Ovary (tissue), 9 donors: Measurements from ENCODE around the gene SH3BP5L. TPM values are rescaled to one million over a fixed set of nuclear protein-coding genes. Genes with fewer than 3 reads are reported as not detected.

Experiments used
- DNase-seq, 5 donors: peaks; one replicate each; pipeline ENCODE4 v3.0.0-alpha.2; 2019 to 2020
- H3K27ac ChIP-seq, 2 donors: fragments of 200-600 bp; one replicate each; pipeline versions ENCODE4 v1.5.1 to v1.8.0; 2019 to 2022
- H3K27me3 ChIP-seq: fragments of 200-600 bp; one replicate; pipeline ENCODE4 v1.8.0; 2022
- H3K36me3 ChIP-seq: fragments of 200-600 bp; sonication (generic); one replicate; pipeline ENCODE4 v1.5.1; 2019
- H3K4me1 ChIP-seq: one replicate; pipeline ENCODE4 v1.8.1; 2013; ENCODE audit warnings: mild to moderate bottlenecking, moderate library complexity; ENCODE audit not compliant: insufficient read depth
- H3K4me3 ChIP-seq: fragments of 200-600 bp; sonication (generic); one replicate; pipeline ENCODE4 v1.5.1; 2017
- H3K9me3 ChIP-seq, 2 donors: fragments of 200-600 bp in 1 of 2; sonication (generic) in 1 of 2; one replicate each; pipeline versions ENCODE4 v1.5.1 to v1.8.1; 2013 to 2019; ENCODE audit warnings: mild to moderate bottlenecking in 1 of 2, moderate library complexity in 1 of 2
- EP300 ChIP-seq: sonication (generic); formaldehyde crosslinking; IDR thresholded peaks from one replicate; pipeline ENCODE4 v1.6.1; 2017; ENCODE audit warnings: antibody characterized with exemption
- POLR2A ChIP-seq: fragments of 450-650 bp; IDR thresholded peaks from one replicate; pipeline ENCODE4 v1.6.1; 2017; ENCODE audit warnings: antibody characterized with exemption, mild to moderate bottlenecking, moderate library complexity
- WGBS, 3 donors: extraction: QIAGEN DNeasy Blood & Tissue Kit in 1 of 3; methylation state at CpG; one replicate each; pipeline versions ENCODE4 v1.1.5 to v1.1.7; 2013 to 2017; 5-methylcytosine and 5-hydroxymethylcytosine counted together
- intact Hi-C, 4 donors: fragments of 100-400 bp; cut with DNase I; formaldehyde crosslinking; loops; one replicate each; pipeline versions ENCODE4 v1.11.0 to v1.15.1; 2022 to 2023
- polyA plus RNA-seq, 2 donors: library from polyadenylated mRNA; stranded (reverse); fragments of 200-250 nt in 1 of 2; fragments of 350-450 nt in 1 of 2; fragmentation: Illumina TruSeq in 1 of 2; extraction: RNeasy Lipid Tissue Mini Kit (QIAGEN cat#74804) in 1 of 2; gene quantifications; one replicate each; pipeline ENCODE4 v1.2.3, GENCODE V29; 2013 to 2014
- total RNA-seq, 7 donors: library from RNA; depleted of rRNA in 2 of 7; stranded (reverse); fragments of >200 nt in 2 of 7; fragmentation: NEBNext Ultra II Directional in 3 of 7; extraction: Animal tissue kit (Norgen Biotek cat#: 25700) in 3 of 7; gene quantifications; one replicate each; pipeline versions ENCODE4 v1.1.0 to v1.2.4, GENCODE V29; 2016 to 2023
- TF ChIP-seq, protein P1 (sequence below), 3 donors: fragments of 450-650 bp in 2 of 3; fragments of 200-600 bp in 1 of 3; IDR thresholded peaks; one replicate each; pipeline versions ENCODE4 v1.5.1 to v1.8.0; 2016 to 2022; ENCODE audit warnings: antibody characterized with exemption in 3 of 3, mild to moderate bottlenecking in 1 of 3
- donor health status: DM: no; HTN: no; CAD: no; lungs with moderate emphysema.
- donor health status: DM: no; HTN: no; CAD: no.
- donor health status: Bipolar disorder and iron deficiency.
- donor health status: DM: yes; HTN: yes; CAD: no.
- donor health status: DM: no; HTN: no; CAD: no.
- donor health status: DM: yes; HTN: yes; CAD: no.

Gene SH3BP5L
- total and polyA plus RNA-seq, 9 donors: 8.1 to 16.8 (median 13.8) TPM

DNA sequence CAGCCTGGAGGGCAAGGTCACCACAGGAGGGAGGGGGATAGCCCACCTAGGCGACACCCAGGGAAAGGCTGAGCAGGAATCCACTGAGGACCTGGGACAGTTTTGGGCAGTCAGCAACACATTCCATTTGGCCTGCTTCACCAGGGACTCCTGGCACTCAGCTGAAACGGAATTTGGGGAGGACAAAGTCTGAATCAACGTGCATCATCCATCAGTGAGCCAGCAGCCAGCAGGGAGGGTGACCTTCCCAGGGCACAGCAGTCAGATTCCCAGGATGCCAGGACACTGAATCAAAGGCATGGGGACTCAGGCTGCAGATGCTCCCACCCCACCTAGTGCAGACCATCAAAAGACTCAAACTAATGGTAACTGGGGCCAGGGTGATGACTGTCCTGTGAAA is 4.6 kb downstream of the SH3BP5L start:
- Histone ChIP-seq H3K4me3 (no peak overlapping the region), H3K36me3 (no peaks in the 10 kb centered on the region), H3K27ac (no peak overlapping the region), H3K27me3 (no peaks in the 10 kb centered on the region), H3K9me3 (no peaks in the 10 kb centered on the region), H3K4me1 (peaks cover 24% of the 10 kb centered on the region)
- TF ChIP-seq EP300: no peak
- no peak for TF ChIP-seq POLR2A
- TF ChIP-seq, protein P1, sequence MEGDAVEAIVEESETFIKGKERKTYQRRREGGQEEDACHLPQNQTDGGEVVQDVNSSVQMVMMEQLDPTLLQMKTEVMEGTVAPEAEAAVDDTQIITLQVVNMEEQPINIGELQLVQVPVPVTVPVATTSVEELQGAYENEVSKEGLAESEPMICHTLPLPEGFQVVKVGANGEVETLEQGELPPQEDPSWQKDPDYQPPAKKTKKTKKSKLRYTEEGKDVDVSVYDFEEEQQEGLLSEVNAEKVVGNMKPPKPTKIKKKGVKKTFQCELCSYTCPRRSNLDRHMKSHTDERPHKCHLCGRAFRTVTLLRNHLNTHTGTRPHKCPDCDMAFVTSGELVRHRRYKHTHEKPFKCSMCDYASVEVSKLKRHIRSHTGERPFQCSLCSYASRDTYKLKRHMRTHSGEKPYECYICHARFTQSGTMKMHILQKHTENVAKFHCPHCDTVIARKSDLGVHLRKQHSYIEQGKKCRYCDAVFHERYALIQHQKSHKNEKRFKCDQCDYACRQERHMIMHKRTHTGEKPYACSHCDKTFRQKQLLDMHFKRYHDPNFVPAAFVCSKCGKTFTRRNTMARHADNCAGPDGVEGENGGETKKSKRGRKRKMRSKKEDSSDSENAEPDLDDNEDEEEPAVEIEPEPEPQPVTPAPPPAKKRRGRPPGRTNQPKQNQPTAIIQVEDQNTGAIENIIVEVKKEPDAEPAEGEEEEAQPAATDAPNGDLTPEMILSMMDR (IDR thresholded peaks at IDR 0.05): no peak
- 23 to 49% (median 38%) methylated on average over 3 of the region's 3 CpGs for WGBS, 3 donors
- intact Hi-C loops: no loop called here
- no peak for DNase-seq

- no peak overlapping the region for H3K27ac ChIP-seq
- no peak for DNase-seq
- WGBS, 3 donors: 84 to 88% (median 85%) methylated on average over 7 of the region's 7 CpGs
- TF ChIP-seq, protein P1 (IDR thresholded peaks at IDR 0.05): no peak
- TF ChIP-seq EP300: no peak
- no peak for TF ChIP-seq POLR2A
- H3K4me3 ChIP-seq: no peak overlapping the region
- H3K36me3 ChIP-seq: no peaks in the 10 kb centered on the region
- intact Hi-C loops: no loop called here
- H3K4me1 ChIP-seq: peaks cover 24% of the 10 kb centered on the region
- no peaks in the 10 kb centered on the region for H3K9me3 ChIP-seq
- no peaks in the 10 kb centered on the region for H3K27me3 ChIP-seq
Observed at GRCh38 chr1:248820041-248820585, 5.6 kb downstream of the SH3BP5L start.

- Histone ChIP-seq H3K36me3 (no peaks in the 10 kb centered on the region), H3K4me3 (no peak overlapping the region), H3K27ac (no peak overlapping the region), H3K4me1 (peaks cover 12% of the 10 kb centered on the region), H3K9me3 (no peaks in the 10 kb centered on the region), H3K27me3 (no peaks in the 10 kb centered on the region)
- no peak for DNase-seq
- intact Hi-C loops: no loop called here
- no peak for TF ChIP-seq POLR2A
- 75 to 82% (median 75%) methylated on average over 5 of the region's 5 CpGs for WGBS, 3 donors
Observed at GRCh38 chr1:248818505-248819374, 7.0 kb downstream of the SH3BP5L start.

DNA sequence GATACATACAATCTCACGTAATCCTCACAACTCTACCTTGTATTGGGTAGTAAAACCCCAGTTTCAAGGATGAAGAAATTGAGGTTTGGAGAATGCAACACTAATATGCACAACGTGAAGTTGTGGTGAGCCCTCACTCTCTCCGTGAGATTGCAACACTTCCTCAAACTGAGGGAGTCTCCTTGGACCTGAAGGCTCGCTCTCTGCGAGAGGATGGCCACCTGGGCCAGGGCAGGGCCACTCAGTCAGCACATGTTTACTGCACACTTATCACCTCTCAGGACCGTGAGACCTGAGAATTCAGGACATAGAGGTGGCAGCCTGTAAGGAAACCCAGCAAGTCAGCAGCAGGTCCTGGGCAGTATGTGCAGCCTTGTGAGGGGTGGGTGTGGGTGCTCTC is 8.7 kb downstream of the SH3BP5L start:
- TF ChIP-seq POLR2A: no peak
- no peak for TF ChIP-seq EP300
- TF ChIP-seq, protein P1 (IDR thresholded peaks at IDR 0.05): no peak
- Histone ChIP-seq H3K27me3 (no peaks in the 10 kb centered on the region), H3K4me1 (peaks cover 3% of the 10 kb centered on the region), H3K27ac (no peak overlapping the region), H3K4me3 (no peak overlapping the region), H3K36me3 (no peaks in the 10 kb centered on the region), H3K9me3 (no peaks in the 10 kb centered on the region)
- intact Hi-C loops: no loop called here
- 83 to 85% (median 85%) methylated on average over 6 of the region's 6 CpGs for WGBS, 3 donors
- DNase-seq: no peak
